AG10803 (cell line): ENCODE results near the gene DDX5.
A peak's percentile ranks its signal among the peaks of the same experiment; 100 is the strongest.

Experiments
- DNase-seq: peaks from one replicate; pipeline ENCODE4 v3.0.0; 2010; ENCODE audit warnings: low read depth
- H3K4me3 ChIP-seq: 2 replicates; pipeline ENCODE4 v1.5.1; 2011; ENCODE audit warnings: mild to moderate bottlenecking, low read length, control low read depth
- TF ChIP-seq, protein P1 (sequence below): conservative IDR thresholded peaks from 2 replicates; pipeline ENCODE4 v1.5.1; 2011; ENCODE audit warnings: mild to moderate bottlenecking, low read length, control low read depth, inconsistent platforms

DDX5 gene

DNA sequence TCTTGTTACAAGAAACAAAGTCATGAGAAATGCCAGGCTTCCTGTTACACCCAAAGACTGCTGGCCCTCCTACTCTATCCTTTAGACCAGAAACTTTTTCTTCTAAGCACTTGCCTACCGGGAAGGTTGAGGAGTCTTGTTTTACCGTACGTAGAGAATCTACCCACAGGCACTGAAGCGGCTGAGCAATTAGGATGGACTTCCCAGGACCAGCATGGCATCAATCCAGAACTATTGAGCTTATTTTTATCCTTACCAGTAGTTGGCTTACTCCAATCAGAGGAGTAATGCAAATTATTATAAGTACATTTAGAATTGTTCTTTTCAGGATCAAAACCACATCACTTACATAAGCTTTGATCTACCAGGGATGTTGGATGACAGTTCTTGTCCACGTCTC lies 26.3 kb upstream of the DDX5 start:
- TF ChIP-seq, protein P1, sequence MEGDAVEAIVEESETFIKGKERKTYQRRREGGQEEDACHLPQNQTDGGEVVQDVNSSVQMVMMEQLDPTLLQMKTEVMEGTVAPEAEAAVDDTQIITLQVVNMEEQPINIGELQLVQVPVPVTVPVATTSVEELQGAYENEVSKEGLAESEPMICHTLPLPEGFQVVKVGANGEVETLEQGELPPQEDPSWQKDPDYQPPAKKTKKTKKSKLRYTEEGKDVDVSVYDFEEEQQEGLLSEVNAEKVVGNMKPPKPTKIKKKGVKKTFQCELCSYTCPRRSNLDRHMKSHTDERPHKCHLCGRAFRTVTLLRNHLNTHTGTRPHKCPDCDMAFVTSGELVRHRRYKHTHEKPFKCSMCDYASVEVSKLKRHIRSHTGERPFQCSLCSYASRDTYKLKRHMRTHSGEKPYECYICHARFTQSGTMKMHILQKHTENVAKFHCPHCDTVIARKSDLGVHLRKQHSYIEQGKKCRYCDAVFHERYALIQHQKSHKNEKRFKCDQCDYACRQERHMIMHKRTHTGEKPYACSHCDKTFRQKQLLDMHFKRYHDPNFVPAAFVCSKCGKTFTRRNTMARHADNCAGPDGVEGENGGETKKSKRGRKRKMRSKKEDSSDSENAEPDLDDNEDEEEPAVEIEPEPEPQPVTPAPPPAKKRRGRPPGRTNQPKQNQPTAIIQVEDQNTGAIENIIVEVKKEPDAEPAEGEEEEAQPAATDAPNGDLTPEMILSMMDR: no peak
- no peak overlapping the region for H3K4me3 ChIP-seq
- DNase-seq: no peak

- H3K4me3 ChIP-seq: no peak overlapping the region
- DNase-seq: peak; percentile 92
- TF ChIP-seq, protein P1: no peak
Observed at GRCh38 chr17:64531955-64532371, 25.9 kb upstream of the DDX5 start.

GRCh38 chr17:64529221-64529620 lies 23.1 kb upstream of the DDX5 start:
- no peak overlapping the region for H3K4me3 ChIP-seq
- TF ChIP-seq, protein P1: no peak
- DNase-seq: no peak

DNA sequence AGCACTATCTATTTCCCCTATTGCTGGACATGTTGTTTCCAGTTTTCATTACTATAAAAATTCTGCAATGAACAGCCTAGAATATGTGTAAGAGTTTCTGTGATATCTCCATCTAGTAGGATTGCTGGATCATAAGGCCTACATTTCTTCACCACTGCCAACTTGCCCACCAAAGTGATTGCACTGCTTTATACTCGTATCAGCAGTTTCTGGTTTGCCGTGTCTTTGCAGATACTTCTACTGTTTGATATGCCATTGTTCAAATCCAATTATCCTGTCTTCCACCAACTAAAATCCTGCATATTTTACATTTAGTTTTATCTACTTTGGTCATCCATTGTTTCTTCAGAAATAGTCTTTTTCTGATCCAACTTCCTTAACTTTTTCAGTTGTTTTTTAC lies 21.8 kb upstream of the DDX5 start:
- no peak for DNase-seq
- TF ChIP-seq, protein P1: no peak
- no peak overlapping the region for H3K4me3 ChIP-seq

- no peak for DNase-seq
- TF ChIP-seq, protein P1: no peak
- no peak overlapping the region for H3K4me3 ChIP-seq
Observed at GRCh38 chr17:64520359-64520758, 14.3 kb upstream of the DDX5 start.

- TF ChIP-seq, protein P1: no peak
- no peak overlapping the region for H3K4me3 ChIP-seq
Observed at GRCh38 chr17:64519601-64520000, 13.5 kb upstream of the DDX5 start.

GRCh38 chr17:64515829-64516228 lies 9.7 kb upstream of the DDX5 start:
- no peak for DNase-seq
- no peak overlapping the region for H3K4me3 ChIP-seq
- TF ChIP-seq, protein P1: no peak

More at GRCh38 chr17:64519601-64520000, 13.5 kb upstream of the DDX5 start:
- no peak for DNase-seq
